GM18502 (cell line): ENCODE measurements around the gene ZKSCAN3.
"Not testable (repeated sequence)": the region's sequence is repeated elsewhere in the genome, so short reads cannot be mapped to it uniquely, and the experiment has no call there.

Experiments used
- ATAC-seq: cut with Tn5 transposase; IDR thresholded peaks from one replicate; pipeline ENCODE4 v1.9.1; 2021; ENCODE audit warnings: mild to moderate bottlenecking; ENCODE audit not compliant: unreplicated experiment, poor library complexity

The ZKSCAN3 gene

DNA sequence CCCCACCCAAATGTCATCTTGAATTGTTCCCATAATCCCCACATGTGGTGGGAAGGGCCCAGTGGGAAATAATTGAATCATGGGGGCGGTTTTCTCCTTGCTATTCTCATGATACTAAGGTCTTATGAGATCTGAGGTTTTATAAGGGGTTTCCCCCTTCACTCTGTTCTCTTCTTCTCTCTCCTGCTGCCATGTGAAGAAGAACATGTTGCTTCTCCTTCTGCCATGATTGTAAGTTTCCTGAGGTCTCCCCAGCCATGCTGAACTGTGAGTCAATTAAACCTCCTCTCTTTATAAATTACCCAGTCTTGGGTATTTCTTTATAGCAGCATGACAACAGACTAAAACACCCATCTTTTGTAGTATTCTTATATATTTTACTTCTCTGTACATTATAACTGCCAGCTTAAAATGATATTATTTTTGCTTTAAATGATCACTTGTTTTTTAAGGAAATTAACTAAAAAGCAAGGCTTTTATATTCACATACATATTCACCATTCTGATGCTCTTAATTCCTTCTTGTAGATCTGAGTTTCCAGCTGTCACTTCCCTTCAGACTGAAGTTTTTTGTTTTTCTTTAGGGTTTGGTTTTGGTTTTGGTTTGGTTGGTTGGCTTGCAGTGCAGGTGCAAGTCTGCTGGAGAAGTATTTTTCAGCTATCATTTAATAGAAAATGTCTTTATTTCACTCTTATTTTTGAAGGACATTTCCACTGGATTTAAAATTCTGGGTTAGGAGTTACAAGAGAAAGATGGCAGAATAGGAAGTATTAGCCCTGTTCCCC is 9.2 kb upstream of the ZKSCAN3 start:
- no peak for ATAC-seq

DNA sequence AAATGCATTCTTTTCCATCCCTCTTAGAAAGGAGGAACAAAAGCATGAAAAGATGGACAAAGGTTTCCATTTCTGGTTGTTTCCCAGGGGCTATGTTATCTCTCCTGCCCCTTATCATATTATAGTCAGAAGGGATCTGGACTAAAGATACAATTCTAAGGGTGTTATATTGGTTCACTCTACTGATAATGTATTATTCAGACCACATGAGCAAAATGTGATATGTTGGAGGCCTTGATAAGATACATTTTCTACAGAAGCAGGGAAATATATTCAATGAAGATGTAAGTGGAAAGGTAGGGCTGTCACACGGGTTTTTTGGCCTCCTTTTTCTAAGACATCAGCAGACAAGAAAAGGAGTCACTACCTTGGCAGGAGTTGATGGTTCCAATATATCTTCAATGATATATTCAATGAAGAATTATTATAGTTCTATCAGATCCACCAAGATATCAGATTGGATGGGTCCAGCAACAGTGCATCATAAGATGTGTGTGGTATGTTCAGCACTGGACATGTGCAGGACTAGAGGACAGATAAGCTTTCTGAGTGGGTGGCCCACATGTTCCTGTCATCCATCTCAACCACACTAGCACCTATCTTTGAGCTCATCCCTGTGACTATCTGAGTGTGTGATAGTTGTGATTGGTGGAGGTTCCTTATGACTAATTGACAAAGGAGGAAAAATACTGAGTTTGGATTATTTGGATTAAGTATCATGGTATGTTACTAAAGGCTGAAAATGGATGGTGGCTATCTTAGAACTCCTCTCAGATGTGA is 5.7 kb upstream of the ZKSCAN3 start:
- ATAC-seq = no peak

DNA sequence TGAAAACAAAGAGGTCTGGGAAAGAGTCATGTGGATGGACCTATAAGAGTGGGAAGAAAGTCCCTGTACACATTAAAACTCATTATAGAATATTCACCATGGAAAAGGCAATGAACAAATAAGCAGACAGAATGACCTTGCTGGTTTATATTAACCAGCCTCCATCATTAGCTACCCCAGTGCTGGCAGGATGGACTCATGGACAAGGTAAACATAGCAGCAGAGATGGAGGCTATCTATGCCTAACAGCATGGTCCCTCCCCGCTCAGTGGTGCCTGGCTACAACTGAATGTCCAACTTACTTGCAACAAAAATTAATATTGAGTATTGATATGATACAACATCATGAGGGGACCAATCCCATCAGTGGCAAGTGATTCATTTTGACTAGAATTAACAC is 4.5 kb upstream of the ZKSCAN3 start:
- no peak for ATAC-seq

- no peak for ATAC-seq
Observed at GRCh38 chr6:28347119-28347518, 2.6 kb upstream of the ZKSCAN3 start.

DNA sequence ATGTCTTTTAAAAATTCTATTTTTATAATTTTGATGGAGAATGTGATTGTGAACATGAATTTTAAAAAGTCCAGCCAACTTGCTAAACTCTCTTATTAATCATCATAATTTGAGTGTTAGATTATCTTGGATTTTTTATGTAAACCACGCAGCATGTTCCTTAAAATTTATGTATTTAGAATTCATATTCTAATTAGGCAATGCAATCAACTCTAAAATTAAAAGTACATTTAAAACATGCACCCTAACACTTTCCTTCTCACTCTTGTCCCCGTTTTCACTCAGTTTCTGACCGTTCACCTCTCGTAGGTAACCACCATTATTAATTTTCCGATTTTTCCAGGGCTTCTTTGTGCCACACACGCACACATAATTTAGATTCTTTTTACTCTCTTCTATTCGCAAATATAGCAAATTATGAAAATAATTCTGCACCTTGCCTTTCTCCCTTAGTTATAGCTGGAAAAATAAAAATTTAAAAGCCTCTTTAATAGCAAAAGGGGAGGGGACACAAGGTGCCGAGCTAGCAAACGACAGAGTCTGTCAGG is 329 bp upstream of the ZKSCAN3 start:
- peak; percentile 36 for ATAC-seq

GRCh38 chr6:28351087-28351486 is 1.3 kb downstream of the ZKSCAN3 start:
- no peak for ATAC-seq

DNA sequence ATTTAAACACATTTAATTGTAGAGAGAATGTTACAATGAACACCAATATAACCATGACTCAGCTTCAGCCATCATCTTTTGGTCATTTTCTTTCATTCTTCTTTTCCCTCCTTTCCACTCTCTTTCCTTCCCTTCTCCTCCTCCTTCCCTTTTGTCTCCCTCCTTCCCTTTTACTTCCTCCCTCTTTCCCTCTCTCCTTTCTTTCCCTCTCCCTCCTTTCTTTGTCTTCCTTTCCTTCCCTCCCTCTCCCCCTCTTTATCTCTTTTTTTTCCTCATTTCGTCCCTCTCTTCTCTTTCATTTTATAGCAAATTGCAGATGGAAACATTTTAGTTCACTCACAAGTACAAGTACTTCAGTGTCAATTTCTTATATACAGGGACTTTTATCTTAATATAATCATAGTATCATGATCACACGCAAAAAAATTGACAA is 1.8 kb downstream of the ZKSCAN3 start:
- no peak for ATAC-seq

DNA sequence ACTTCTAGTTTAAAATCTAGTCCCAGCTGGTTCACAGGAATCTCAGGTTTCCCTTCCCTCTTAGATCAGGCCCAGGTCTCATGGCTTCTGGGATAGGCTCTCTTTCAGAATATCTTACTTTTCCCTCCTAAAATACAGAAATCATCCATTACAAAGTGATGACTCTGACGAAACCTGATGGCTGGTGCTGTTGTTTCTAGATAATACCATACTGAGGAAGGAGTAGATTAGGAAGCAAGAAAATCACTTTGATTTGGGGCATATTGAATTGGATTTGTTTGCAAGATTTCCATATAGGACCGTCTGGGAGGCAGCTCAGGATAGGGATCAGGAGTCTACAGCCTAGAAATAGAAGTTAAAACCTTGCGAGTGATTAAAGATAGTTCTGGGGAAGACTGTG is 3.6 kb downstream of the ZKSCAN3 start:
- ATAC-seq = no peak

DNA sequence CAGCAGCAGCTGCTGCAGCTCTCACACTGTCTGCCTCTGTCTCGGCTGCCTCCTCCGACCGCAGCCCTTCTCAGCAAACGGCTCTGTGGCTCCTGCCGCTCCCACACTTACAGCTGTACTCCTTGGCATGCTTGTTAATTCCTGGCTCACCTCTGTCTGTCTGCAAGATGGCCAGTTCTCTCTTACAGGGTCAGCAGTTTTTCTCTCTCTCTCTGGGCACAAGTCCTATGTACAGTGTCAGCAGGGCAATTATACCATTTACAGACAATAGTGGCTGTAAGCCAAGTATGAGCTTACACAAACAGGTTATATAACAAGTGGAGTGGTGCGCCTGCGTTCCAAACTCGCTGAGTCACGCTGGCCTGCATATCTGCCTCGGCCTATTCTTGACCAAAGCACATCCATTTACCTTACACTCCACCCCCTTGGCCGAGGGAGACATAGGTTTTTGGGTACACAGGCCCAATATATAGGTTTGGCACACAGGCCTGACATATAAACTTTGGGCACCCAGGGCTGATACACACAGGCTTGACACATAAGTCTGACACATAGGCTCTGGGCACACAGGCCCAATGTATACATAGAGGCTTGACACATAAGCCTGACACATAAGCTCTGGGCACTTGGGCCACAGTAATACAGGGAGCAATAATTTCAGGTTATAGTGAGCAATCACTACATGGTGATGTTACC is 4.4 kb downstream of the ZKSCAN3 start:
- no peak for ATAC-seq

- no peak for ATAC-seq
Observed at GRCh38 chr6:28354688-28355554, 5.2 kb downstream of the ZKSCAN3 start.

GRCh38 chr6:28355743-28356665 is 6.3 kb downstream of the ZKSCAN3 start:
- ATAC-seq = peak; percentile 67

DNA sequence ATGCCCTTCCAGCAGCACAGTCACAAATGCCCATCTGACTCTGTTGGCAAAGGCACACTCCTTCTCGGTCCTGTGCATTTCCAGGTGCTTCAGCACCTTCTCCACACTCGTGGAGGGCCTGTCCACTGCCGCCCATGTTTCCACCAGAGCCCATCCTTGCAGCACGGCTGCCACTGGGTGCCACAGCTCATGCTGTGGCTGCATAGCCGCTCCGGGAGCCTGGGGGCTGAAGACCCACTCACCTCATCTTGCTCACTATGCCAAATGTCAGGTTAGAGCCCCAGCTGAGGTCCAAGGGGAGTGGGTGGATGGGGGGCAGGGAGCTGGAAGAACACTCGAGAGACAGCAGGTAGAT is 6.9 kb downstream of the ZKSCAN3 start:
- no peak for ATAC-seq

DNA sequence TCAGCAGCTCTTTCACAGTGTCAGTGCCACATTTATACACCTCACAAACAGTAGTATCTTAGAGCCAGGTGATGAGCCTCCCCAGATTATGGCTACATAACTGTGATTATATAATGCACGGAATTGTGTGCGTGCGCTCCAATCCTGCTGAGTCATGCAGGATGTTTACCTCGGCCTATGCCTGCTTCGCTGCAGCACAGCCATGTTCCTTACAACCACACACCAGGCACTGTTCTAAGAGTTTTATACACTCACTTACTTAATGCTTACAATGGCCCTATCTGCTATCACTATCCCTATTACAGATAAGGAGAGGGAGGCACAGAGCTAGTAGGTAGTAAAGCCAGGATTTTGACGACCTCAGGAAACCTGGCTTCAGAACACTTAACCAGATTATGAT is 7.3 kb downstream of the ZKSCAN3 start:
- no peak for ATAC-seq

- not testable (repeated sequence) for ATAC-seq
Observed at GRCh38 chr6:28359562-28359961, 9.8 kb downstream of the ZKSCAN3 start.

- ATAC-seq = no peak
Observed at GRCh38 chr6:28360961-28361360, 11.2 kb downstream of the ZKSCAN3 start.

DNA sequence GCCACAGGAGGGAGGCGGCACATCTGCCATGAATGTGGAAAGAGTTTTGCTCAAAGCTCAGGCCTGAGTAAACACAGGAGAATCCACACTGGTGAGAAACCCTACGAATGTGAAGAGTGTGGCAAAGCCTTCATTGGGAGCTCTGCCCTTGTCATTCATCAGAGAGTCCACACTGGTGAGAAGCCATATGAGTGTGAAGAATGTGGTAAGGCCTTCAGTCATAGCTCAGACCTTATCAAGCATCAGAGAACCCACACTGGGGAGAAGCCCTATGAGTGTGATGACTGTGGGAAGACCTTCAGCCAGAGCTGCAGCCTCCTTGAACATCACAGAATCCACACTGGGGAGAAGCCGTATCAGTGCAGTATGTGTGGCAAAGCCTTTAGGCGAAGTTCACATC is 15.8 kb downstream of the ZKSCAN3 start:
- not testable (repeated sequence) for ATAC-seq

- ATAC-seq = peak; percentile 84
Observed at GRCh38 chr6:28368522-28368921, 18.8 kb downstream of the ZKSCAN3 start.

DNA sequence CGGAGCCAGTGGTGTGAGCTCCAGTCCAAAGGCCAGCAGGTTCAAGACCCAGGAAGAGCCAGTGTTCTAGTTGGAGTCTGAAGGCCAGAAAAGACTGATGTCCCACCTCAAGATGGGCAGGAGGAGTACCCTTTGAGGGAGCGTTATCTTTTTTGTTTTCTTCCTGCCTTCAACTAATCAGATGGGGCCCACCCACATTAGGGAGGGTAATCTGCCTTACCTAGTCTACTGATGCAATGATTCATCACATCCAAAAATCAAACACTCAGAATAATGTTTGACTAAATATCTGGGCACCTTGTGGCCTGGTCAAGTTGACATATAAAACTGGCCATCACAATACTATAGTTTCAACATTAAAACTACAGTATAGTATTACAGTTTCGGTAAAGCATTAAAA is 19.7 kb downstream of the ZKSCAN3 start:
- ATAC-seq = no peak

DNA sequence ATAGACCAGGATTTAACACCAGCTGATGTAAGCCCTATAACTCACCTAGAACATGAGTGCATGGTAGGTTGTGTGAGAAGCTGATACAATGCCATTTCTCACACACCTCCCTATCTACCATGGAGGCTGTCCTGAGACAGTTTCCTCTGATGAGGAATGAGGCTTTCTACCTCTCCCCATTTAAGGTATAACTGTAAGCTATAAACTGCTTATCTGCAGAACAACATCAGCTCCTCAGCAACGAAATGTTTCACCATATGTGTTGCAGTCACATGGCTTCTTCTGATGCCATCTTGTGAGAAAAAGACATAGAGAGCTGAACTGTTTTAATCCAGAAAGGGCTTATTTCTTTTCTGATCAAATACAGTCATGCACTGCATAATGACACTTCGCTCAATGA is 20.7 kb downstream of the ZKSCAN3 start:
- no peak for ATAC-seq
